ENCODE results near the gene TP73.

TP73 gene

GRCh38 chr1:3653286-3653618 lies 936 bp downstream of the TP73 start:
- DNase-seq (ENCODE audit: low read depth in 2 of 2): no peak

DNA sequence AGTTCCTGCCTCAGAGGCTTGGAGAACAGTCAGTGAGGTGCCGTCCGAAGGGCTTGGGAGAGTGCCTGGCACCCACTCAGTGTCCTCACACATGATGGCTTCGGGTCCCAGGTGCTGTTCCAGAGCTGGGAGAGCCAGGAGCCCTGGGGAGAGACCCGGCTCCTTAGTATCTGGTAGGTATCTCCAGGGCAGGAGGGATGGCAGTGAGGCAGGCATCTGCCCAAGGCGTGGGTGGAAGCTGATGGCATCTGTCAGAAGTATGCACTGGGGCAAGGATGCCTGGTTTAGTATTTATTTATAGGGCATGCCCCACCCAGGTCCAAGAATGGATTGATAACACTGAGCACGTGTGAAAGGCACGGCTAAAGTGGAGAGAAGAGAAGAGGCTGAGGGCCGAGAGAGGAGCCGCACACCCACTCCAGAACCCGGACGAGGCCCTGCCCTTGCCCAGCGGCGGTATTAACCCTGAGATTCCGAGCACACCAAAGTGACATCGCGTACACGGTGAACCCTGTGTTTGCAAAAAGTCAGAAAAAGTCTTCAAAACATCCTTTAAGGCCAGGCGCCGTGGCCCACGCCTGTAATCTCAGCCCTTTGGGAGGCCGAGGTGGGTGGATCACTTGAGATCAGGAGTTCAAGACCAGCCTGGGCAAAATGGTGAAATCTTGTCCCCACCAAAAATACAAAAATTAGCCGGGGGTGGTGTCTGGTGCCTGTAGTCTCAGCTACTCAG lies 2.4 kb downstream of the TP73 start:
- DNase-seq (ENCODE audit: low read depth in 2 of 2): no peak

- no peak for DNase-seq (ENCODE audit: low read depth in 2 of 2)
Observed at GRCh38 chr1:3656450-3657095, 4.3 kb downstream of the TP73 start.

- no peak for DNase-seq (ENCODE audit: low read depth in 2 of 2)
Observed at GRCh38 chr1:3657096-3657475, 4.8 kb downstream of the TP73 start.

DNA sequence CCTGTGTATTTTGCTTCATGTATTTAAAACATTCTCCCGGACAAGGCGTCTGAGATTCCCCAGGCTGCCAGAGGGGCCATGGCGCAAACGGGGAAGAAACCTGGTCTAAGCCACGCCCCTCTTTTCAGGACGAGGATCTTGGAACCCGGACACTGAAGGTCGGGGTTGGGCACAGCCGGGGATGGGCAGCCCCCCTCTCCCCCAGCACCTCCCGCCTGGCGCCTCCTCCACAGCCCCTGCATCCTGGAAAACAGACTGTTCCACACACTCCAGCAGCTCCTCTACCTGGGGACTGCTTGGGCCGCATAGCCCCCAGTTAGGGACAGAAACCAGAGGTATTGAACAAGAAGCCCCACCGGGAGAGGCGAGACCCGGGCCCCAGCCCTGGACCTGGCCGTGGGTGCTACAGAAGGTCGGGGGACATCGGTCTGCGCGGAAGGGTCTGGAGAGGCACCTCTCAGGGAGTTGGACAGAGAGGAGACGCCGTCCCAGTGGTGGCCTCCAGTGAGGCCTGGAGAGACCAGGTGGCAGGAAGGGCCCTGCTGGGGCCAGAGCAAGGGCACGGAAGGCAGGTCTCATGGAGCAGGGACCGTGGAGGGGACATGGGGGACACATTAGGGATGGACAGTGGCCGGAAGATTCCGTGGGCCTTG lies 5.4 kb downstream of the TP73 start:
- no peak for DNase-seq (ENCODE audit: low read depth in 2 of 2)

DNA sequence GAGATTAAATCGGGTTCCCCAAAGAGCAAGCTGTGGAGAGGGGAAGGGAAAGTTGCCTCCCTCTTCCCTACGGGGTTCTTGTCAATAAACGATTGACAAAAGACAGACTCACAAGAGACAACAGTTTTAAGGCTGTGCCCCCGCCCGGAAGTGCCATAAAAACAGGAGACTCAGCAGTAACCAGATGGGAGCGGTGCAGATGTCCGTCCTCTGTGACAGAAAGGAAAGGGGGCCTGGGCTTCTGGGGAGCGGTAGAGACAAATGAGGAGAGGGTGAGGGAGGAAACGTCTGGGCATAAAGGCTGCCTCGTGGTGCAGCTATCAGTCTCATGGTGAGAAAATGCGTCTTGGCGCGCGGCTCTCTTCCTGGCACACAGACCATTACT lies 5.9 kb downstream of the TP73 start:
- DNase-seq (ENCODE audit: low read depth in 2 of 2): no peak

GRCh38 chr1:3659093-3659492 lies 6.8 kb downstream of the TP73 start:
- no peak for DNase-seq (ENCODE audit: low read depth in 2 of 2)

GRCh38 chr1:3660704-3661103 lies 8.4 kb downstream of the TP73 start:
- DNase-seq (ENCODE audit: low read depth in 2 of 2): no peak

DNA sequence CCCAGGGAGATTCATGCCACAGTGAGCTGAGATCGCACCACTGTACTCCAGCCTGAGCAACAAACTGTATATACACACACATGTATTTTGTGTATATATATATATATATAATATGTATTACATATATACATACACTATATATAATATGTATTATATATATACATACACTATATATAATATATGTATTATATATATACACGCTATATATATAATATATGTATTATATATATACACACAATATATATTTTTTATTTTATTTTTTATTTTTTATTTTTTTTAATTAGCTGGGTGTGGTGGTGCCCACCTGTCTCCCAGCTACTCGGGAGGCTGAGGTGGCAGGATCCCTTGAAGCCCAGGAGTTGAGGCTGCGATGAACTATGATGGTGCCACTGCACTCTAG lies 9.3 kb downstream of the TP73 start:
- DNase-seq (ENCODE audit: low read depth in 2 of 2): no peak

GRCh38 chr1:3662080-3662671 lies 9.9 kb downstream of the TP73 start:
- DNase-seq (ENCODE audit: low read depth in 2 of 2): no peak

- no peak for DNase-seq (ENCODE audit: low read depth in 2 of 2)
Observed at GRCh38 chr1:3663999-3664699, 11.8 kb downstream of the TP73 start.

GRCh38 chr1:3664700-3665375 lies 12.5 kb downstream of the TP73 start:
- DNase-seq (ENCODE audit: low read depth in 2 of 2): no peak

DNA sequence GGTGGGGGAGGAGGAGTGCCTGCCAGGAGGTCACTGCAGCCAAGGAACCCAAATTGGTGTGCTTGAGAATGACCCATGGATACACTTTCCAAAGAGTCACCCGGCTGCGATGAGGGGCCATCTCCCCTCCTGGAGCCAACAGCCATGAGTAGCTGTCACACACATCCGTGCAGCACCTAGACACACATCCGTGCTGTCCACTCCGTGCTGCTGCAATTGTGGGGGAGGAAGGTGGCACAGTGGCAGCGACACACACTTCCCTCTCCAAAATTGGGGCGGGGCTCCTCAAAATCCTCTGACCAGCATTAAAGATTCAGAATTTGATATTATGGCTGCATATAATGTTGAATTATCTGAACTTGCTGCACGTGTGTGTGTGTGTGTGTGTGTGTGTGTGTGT lies 15.8 kb downstream of the TP73 start:
- no peak for DNase-seq (ENCODE audit: low read depth in 2 of 2)

DNA sequence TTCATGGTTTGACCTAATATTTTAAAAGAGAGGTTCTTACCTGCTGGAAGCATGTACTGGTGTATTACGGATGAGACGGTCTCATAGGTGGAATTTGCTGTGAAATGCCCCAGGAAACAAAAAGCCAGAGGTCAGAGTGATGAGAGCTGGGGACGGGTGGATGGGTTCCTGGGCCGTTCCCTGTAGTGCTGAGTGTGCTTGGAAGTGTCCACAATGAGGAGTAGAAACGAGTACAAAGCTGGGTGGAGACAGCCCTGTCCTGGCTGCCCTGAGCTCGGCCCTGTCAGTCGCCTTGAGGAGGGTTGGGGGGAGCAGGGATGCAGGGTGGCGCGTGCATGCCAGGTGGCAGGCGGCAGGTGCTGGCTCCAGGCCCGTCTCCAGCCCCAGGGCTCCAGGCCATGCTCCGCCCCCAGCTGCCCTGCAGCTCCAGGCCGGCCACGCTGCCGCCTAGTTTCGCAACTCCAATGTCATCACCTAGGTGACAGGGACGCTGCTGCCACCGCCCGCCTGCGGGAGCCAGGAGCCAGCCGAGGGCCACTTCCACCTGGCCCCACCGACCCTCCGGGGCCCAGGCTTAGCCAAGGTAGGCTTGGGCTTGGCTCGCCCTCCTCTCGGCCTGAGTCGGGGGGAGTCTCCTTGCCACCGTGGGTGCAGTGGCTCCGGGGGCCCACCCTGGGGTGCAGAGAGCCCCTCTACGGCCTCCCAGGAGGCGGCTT lies 16.4 kb downstream of the TP73 start:
- no peak for DNase-seq (ENCODE audit: low read depth in 2 of 2)

- no peak for DNase-seq (ENCODE audit: low read depth in 2 of 2)
Observed at GRCh38 chr1:3669421-3669821, 17.1 kb downstream of the TP73 start.

GRCh38 chr1:3669971-3670431 lies 17.7 kb downstream of the TP73 start:
- no peak for DNase-seq (ENCODE audit: low read depth in 2 of 2)

GRCh38 chr1:3670823-3671265 lies 18.5 kb downstream of the TP73 start:
- DNase-seq (ENCODE audit: low read depth in 2 of 2): no peak

DNA sequence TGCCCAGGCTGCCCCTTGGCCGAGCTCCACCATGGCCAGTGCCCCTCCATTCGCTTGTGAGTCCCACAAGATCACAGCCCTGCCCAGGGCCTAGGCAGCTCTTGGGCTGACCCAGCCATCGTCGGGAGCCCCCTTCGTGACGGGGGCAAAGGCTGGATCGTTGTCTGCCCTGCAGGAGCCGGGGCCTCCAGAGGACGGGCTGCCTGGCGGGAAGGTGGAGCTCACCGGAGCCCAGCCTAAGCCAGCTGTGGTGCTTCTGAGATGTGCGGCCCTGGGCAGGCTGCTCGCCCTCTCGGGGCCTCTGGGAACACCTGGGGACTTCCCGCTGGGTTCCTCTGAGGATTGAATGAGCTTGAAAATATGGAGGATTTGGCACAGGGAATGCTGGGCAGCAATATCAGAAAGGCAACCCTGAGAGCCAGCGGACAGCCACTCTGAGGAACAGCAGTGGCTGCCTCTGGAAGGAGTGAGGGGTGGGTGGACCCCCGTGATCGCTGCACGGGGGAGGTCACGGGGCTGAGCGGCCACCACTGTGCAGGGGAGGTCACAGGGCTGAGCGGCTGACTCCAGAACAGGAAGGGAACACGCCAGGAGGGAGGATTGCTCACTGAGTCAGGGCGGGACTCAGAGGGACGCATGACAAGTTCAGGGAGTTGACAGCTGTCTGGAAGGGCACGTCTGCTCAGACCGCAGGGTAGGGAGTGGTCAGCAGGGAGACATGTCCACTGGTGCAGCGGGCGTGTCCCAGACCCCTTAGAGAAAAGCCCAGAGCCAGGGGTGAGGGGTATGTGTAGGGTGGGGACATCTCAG lies 19.3 kb downstream of the TP73 start:
- DNase-seq (ENCODE audit: low read depth in 2 of 2): no peak

DNA sequence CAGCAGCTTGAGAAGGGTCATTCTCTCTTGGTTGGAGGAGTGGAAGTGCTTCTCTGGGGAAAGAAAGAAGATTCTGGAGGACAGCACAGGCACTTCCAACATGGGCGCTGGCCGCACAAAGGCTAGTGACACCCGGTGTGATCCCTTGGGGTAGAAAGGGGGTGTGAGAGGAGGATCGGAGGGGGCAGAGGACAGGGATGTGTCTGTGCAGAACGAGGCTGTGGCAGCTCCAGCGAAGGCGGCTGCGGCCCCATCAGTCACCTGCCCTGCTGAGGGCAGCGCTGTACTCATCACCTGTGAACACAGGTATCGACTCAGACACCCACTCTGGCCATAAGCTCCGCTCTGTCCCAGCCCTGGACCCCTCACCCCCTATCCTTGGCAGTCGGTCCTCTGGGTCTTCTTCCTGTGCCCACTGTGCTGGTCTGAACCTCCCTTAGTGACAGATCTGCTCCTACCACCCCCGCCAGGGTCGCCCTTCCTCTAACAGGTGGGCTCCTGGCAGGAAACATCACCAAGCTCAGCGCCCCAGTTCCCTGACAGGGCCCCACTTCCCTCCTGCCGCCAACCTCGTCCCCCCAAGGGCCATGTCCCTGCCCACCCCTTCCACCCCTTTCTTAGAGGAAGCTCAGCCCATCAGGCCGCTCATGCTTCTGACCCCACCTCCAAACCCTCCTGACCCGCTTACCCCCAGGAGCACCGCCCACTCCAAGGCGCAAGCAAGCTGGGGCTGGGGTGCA lies 20.1 kb downstream of the TP73 start:
- DNase-seq (ENCODE audit: low read depth in 2 of 2): no peak
